Urothelium cell line (cell line): Measurements from ENCODE around the gene AGGF1.
A peak's percentile ranks its signal among the peaks of the same experiment; 100 is the strongest.
"Not testable (repeated sequence)": the region's sequence is repeated elsewhere in the genome, so short reads cannot be mapped to it uniquely, and the experiment has no call there.

Experiments used
- DNase-seq: peaks from one replicate; pipeline ENCODE4 v3.0.0; 2011; ENCODE audit warnings: low spot score, mixed read lengths
- FAIRE-seq: peaks from 2 replicates; lab custom pipeline; 2011; peaks lifted over from hg19 to GRCh38; lab: Jason Lieb, UNC

Gene AGGF1

DNA sequence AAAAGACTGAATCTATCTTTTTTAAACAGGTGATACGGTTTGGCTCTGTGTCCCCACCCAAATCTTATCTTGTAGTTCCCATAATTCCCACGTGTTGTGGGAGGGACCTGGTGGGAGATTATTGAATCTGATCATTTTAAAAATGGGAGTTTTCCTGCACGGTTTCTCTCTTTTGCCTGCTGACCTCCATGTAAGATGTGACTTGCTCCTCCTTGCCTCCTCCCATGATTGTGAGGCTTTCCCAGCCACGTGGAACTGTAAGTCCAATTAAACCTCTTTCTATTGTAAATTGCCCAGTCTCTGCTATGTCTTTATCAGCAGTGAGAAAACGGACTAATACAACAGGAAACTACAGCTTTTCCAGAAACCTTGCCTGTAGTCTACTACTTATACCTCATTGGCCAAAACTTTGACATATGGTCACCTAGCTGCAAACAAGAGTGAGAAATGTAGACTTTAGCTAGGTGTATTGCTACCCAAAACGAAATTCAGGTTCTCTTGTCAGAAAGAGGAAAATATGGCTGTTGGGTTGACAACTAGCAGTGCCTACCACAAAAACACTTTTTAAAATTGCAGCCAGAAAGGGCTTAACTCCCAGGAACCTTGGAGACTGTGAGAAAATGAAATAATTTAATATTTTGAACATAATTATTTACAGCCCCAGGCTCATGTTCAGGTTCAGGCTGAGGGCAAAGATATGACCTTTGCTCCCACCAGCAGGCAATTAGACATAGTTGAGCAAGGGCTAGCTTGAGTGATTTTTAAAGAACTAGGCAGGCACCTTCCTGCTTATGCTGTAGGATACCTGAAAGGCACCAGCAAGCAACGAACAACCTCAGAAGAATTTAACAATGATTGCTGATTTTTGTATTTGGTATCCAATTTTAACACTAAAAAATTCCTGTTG, 7.4 kb upstream of the AGGF1 start:
- FAIRE-seq: no peak
- DNase-seq: no peak

DNA sequence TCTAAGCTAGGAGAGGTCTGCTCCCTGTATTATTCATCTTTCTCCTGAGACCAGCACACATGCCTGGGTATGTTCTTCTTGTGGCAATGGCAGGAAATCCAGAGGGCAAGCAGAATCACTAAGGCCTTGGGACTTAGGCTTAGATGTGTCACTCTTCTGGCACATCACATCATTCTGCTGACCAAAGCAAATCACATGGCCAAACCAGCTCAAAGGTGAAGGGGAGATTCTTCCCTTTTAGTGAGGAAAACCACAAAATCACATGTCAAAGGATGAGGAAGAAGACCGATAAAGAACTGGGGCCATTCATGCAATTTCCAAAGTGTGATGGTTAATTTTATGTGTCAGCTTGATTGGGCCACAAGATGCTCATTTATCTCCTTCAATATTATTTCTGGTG, 5.7 kb upstream of the AGGF1 start:
- DNase-seq (no peak), FAIRE-seq (no peak)

DNA sequence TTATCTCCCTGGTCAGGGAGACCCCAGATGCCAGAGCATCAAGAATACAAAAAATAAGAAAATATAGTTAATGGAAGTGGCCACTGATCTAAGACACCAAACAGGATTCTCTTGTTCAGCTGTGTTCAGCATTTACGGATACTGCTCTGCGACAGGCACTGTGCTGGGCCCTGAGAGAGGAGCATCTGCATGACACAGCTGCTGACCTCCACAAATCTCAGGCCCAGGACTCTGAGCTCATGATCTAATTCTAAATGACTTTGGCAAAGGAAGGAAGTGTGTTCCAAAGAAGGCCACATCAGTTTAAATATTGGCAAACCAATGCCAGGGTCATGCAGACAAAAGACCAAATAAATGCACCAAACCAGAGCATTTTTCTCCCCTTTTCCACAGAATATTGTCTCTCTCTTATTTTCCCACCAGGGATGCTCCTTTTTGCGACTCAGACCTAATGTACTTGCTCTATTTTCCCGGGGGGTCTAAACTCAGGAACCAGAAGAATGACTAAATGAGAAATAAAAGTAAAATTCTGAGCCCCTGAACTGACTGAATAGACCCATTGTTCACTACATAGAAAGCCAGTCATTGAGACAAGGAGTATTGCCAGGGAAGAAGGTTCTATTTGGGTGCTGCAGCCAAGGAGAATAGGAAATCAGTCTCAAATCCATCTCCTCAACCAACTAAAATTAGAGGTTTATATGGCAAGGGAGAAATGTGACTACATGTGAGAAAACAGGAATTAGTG, 1.4 kb upstream of the AGGF1 start:
- no peak for FAIRE-seq
- DNase-seq: no peak

DNA sequence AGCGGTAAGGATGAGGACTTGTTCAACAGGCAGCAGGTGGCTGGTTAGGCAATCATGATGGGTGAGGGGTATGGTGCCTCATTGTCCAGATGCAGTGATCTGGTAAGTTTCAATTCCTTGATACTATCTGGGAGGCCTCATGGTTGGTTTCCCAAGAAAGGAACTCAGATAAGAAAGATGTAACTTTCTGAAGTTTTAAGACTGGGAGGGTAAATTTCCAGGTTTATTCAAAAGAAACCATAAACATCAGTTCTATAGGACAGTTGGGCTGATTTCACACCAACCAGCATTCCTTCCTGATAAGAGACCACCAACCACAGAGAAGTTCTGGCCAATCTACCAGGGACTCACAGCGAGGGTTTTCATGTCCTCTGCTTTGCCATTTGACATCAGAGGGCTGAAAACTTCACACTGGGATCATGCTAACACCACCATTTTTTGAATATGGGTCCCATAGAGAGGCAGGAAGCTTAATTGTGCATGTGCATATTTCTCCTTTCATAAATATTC, 773 bp upstream of the AGGF1 start:
- DNase-seq: no peak
- FAIRE-seq: no peak

DNA sequence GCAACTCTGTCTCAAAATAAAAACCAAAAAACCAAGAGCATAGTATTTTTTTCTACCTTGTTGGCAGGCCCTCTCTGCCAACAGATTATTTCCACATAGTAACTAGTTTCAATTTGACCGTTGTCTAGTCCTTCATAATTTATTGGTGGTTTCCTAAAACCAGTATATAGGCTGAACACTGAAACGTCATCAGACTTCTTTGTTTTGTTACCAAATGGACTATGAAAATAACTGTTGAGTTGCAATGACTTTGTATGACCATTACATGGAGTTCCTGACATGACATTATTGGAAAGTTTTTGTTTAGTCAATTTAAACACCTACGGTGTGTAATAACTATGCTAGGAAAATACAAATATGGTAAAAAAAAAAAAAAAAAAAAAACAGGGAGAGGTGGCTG, 1.7 kb downstream of the AGGF1 start:
- no peak for DNase-seq
- no peak for FAIRE-seq

DNA sequence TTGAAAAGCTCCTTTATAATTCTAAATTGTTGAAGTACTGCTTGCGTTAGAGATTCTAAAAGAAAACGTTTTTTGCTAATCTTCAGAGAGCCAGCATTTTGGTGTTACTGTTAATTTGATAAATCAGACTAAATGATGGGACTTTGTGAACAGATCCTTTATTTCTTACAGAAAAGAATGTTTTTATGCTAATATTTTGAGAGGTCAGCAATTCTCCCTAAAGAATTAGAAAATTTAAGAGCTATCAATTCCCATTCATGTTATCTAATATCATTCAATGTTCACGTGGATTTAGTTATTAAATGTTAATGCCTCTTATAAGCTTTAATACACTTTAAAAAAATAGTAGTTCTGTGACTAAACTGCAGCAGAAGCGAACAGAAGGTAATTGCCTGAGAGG, 2.4 kb downstream of the AGGF1 start:
- DNase-seq (no peak), FAIRE-seq (no peak)

DNA sequence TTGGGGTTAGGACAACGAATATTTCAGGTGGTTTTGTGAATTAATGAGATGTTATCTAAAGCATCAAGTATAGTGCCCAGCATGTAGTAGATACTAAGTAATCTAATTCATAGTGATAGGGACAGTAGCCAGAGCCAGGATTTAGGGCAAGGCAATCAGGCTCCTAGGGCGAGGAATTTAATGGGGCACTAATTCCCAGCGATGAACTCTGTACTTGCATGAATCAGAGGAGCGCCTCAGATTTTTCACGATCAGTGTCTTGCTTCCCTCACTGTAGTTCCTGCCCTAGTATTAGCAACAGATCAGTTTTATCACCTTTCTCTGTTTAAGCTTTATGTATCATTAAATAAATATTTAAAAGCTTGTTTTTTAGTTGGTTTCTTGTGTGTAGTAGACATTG, 3.1 kb downstream of the AGGF1 start:
- no peak for FAIRE-seq
- DNase-seq: no peak

DNA sequence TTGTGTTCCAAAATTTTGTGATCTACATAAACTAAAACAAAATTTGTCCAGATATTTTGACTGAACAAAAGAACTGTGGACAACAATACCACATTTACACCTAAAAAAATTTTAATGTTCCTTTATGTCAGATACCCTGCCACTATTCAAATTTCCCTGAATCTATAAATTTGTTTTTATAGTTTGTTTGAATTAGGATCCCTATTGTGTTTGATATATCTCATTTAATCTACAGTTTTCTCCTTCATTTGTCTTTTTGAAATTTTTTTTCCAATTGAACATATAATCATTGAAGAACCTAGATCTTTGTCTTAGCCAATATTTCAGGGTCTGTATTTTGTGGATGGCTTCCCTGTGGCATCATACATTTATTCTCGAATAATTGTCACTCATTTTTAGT, 5.7 kb downstream of the AGGF1 start:
- DNase-seq: no peak
- no peak for FAIRE-seq

DNA sequence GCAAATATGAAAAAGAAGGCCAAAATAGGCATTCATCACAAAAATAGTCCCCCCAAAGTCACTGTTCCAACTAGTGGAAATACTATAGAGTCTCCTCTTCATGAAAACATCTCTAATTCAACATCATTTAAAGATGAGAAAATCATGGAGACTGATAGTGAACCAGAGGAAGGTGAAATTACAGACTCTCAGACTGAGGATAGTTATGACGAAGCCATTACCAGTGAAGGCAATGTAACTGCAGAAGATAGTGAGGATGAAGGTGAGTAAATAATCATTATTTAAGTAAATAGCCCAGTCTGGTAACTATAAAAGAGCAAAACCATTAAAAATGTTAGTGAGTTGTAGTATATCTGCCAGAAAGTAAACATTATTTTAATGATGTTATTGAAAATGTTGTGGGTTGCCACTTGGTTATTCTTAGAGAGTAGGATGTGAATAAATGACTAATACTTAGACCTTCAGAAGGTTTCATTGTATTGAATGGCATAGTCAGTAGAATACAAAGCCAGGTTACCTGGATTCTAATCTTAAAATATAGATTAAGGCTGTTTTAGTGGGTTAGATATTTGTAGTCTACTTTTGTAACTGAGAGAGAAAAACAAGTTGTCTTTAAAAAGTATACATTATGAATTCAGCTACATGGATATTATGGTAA, 16.3 kb downstream of the AGGF1 start:
- FAIRE-seq: no peak
- DNase-seq: no peak

DNA sequence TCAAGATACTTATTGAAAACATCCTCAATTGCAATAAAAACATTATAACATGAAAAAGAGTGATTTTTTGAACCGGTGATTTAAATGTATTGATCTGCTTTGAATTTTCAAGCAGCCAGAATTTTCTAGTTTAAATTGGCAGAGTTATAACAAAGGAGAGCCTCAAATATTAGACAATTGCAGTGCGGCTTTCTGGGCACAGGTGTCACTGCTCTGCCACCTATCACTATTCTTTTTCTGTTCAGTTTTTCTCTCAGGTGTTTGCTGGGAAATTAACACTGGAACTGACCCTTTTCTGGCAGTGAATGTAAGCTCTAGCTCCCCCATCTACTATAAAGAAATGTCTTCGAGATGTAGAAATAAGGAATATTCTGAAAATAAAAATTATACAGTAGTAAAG, 33.8 kb downstream of the AGGF1 start:
- DNase-seq (no peak), FAIRE-seq (no peak)

DNA sequence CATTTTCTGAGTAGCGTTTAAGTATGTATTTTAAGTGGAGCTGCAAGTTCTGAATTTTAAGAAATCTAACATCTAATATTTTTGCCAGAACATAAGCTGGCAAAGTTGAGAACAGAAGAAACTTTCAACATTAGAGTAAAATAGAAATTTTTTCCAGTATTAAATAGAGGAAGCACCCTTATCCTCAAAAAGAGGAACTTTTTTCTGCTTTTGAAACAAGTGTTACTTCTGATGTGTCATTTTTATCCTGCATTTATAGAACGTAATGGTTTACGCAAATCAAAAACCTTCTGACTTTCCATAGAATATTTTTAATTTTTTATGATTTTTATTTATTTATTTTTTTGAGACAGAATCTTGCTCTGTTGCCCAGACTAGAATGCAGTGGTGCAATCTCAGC, 35.1 kb downstream of the AGGF1 start:
- DNase-seq (no peak), FAIRE-seq (no peak)

DNA sequence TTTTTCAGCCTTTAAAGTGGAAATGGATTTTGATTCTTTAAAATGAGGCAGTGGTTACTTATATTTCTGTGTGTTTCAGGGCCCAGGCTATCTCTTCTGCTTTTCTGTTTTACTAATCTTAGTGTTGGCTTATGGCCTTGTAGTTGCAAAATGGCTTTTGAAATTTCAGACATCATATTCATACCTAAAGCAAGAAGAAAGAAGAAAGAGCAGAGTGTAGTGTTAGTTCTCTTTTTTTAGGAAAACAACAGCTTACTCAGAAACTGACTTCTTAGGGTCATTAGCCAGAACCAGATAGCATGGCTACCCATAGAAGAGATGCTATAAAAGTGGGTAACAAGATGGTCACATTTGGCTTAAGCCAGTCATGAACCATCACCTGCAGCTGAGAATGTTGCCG, 36.0 kb downstream of the AGGF1 start:
- DNase-seq: no peak
- FAIRE-seq: no peak

DNA sequence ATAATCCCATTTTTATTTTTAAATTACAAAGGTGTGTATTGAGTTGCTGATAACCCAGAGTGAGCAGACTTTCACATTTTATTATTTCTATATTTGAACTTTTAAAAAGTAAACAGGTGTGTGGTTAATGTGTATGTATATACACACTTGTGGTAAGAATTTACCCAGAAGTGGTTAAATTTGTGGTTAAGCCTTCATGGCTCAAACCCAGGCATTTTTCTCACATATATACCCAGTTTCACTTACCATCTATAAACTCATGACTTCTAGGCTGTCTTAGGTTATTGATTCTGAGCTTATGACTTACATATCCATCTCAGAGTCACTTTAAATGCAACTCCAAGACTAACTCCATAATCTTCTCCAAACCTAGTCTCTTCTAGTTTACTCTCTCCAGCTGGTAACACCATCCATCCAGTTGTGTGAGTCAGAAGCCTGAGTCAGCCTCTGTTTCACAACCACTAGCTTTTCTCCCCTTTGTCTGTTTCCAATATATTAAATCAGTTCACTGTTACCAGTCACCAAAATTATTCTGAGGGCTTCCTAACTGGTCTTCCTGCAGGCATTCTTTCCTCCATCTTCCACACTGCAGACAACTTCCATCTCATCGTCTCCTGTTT, 36.7 kb downstream of the AGGF1 start:
- FAIRE-seq: no peak
- no peak for DNase-seq

DNA sequence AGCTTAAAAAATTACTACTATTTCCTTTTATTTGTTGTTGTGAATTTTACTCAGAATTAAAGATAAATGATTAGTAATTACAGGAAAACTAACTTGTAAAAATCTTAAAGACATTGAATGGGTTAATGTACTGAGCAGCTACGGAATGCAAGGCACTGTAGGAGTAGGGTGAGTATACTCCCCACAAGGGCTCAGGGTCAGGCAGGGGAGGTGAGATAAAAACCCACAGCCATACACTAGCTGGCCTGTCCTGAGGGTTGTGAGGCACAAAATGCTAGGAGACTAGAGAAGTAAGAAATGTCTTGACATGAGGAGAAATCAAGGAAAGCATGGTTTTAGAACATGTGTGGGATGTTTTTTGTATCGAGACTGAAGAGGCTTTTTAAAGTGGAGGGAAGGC, 43.5 kb downstream of the AGGF1 start:
- FAIRE-seq (no peak), DNase-seq (no peak)

DNA sequence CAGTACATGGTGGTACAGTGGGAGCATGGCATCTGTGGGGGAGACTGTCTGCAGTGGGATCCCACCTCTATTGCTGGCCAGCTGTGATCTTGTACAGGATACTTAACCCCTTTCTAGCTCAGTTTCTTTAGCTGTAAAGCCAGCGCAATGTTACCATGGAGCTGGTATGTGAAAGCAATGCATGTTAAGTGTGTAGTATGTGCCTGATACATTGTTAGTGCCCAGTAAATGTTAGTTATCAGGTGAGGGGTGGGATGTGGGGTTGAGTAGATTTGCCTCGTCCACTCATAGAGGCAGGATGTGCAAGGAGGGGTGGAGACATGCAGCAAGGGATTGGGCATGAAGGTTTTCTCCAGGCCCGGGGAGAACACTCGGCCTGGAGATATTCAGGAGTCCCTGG, 44.5 kb downstream of the AGGF1 start:
- FAIRE-seq: peak; percentile 65
- DNase-seq: no peak

DNA sequence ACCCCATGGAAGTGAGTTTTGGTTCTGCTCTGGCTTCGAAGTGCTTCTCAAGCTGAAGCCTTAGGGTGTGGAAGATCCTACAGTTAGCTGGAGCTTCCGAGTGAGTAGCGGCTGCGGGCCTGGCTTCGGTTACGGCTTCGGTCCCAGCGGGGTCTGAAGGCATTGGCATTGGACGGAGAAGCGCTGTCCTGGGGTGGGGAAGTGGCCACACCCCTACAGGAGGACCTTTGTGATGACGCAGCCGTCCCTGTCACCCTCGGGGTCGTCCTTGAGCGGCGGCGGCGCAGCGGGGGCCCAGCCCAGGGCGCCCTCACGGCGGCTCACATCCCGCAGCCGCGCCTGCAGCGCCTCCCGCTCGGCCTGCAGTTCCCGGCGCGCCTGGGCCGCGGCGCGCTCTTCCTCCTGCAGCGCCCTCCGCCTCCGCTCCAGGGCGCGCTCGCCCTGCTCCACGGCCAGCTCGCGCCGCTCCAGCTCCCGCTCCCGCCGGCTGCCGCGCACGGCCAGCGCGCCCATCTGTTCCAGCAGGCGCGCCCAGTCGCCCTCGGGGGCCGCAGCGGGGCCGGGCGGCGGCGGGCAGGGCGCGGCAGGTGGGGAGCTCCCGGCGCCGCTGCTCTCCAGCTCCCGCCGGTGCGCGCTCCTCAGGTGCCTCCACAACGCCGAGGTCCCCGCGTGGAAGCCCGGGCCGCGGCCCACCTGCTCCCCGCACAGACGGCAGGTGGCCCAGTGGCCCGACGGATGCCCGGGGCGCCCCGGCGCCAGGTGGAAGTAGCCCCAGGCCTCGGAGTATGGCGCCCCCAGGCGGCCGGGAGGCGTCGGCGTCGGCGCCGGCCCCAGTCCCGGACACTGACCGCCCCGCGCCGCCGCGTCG, 47.0 kb downstream of the AGGF1 start:
- no peak for FAIRE-seq
- DNase-seq: no peak

DNA sequence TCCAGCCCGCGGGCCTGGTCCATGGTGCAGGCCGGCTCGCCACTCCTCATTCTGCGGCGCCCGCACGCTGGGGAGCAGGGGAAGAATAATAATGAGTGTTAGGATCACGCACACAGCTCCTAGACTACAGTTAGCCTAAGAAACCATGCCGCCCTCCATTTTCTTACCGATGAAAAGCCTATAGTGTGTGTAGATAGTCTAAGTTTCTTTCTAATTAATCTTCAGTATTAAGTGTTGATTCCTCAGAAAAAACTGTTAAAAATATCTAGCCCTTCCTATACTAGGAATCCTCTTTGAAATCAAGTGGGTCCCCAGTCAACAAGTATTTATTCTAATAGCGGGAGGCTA, 47.6 kb downstream of the AGGF1 start:
- DNase-seq: no peak

DNA sequence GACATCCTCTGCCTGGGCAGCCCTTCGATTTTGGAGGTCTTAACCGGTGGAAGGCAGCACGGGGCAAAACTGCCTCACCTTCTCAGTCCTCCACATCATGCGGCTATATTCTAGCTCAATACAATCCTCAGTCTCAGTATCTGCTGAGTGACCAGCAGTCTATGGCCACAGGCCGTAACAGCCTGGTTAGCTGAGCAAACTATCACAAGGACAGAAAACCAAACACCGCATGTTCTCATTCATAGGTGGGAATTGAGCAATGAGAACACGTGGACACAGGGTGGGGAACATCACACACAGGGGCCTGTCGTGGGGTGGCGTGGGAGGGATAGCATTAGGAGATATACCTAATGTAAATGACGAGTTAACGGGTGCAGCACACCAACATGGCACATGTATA, 50.3 kb downstream of the AGGF1 start:
- DNase-seq, FAIRE-seq: not testable (repeated sequence)

More for the DNA sequence above, 47.6 kb downstream of the AGGF1 start:
- FAIRE-seq: no peak

DNA sequence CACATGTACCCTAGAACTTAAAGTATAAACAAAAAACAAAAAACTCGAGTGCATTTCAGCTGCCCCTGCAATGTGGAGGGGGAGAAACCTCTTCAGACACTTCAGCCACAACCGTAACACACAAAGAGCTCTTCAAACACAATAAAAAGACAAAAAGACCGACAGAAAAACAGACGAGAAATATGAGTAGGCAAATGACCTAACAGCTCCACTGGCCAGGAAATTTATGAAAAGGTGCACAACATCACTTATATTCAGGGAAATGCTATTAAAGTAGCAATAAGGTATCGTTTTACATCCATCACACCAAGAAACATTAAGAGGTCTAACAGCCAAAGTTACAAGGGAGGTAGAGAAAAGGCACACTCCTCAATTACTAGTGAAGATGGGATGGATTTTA, 50.7 kb downstream of the AGGF1 start:
- DNase-seq: no peak

DNA sequence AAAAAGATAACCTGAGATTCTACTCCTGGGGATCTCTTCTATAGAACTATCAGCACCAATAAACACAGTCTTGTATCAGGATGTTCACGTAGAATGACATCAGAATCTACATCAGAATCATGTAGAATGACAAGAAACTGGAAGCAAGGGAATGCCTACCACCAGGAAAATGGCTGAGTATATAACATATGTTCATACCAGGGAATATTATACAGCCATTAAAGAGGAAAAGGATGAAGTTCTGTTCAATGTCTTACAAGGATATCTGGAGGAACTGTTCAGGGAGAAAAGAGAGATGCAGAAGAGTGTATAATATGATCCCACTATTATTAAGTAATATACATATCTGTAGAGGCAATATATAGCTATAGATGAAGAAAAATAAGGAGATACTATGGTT, 52.1 kb downstream of the AGGF1 start:
- FAIRE-seq: no peak
- DNase-seq: no peak

More for the DNA sequence above, 50.7 kb downstream of the AGGF1 start:
- no peak for FAIRE-seq
